HepG2 (cell line): Measurements from ENCODE around the gene SMYD5. TPM values are rescaled to one million over a fixed set of nuclear protein-coding genes. Genes with fewer than 3 reads are reported as not detected.

Experiments
- ELF4 ChIP-seq: sonication (generic); formaldehyde crosslinking; IDR thresholded peaks from 2 replicates; pipeline ENCODE4 v1.5.0; 2020; ENCODE audit warnings: missing genetic modification reagents, mild to moderate bottlenecking, moderate library complexity, borderline replicate concordance
- NR2C2 ChIP-seq: sonication (generic); formaldehyde crosslinking; IDR thresholded peaks from 2 replicates; pipeline ENCODE4 v1.4.0; 2020; ENCODE audit warnings: missing genetic modification reagents, mild to moderate bottlenecking, moderate library complexity, borderline replicate concordance
- PHF8 ChIP-seq: sonication (generic); formaldehyde crosslinking; IDR thresholded peaks from 2 replicates; pipeline ENCODE4 v1.5.0; 2020; ENCODE audit warnings: missing genetic modification reagents
- POLR2AphosphoS5 ChIP-seq: IDR thresholded peaks from 2 replicates; pipeline ENCODE4 v1.6.1; 2012; ENCODE audit warnings: low read depth, low read length
- ZIK1 ChIP-seq: sonication (generic); formaldehyde crosslinking; IDR thresholded peaks from 2 replicates; pipeline ENCODE4 v1.5.0; 2020; ENCODE audit warnings: mild to moderate bottlenecking, low read depth, missing genetic modification reagents, borderline replicate concordance
- ZMYM2 ChIP-seq: sonication (generic); formaldehyde crosslinking; IDR thresholded peaks from 2 replicates; pipeline ENCODE4 v1.8.0; 2022; ENCODE audit warnings: mild to moderate bottlenecking, missing genetic modification reagents
- ZNF124 ChIP-seq: sonication (generic); formaldehyde crosslinking; IDR thresholded peaks from 2 replicates; pipeline ENCODE4 v1.4.0; 2020; ENCODE audit warnings: missing genetic modification reagents
- ZNF224 ChIP-seq: sonication (generic); formaldehyde crosslinking; IDR thresholded peaks from 2 replicates; pipeline ENCODE4 v1.5.0; 2020; ENCODE audit warnings: mild to moderate bottlenecking, missing genetic modification reagents
- ZNF274 ChIP-seq: sonication (generic); formaldehyde crosslinking; IDR thresholded peaks from 2 replicates; pipeline ENCODE4 v1.5.1; 2020; ENCODE audit warnings: mild to moderate bottlenecking, missing genetic modification reagents
- ZNF569 ChIP-seq: sonication (generic); formaldehyde crosslinking; IDR thresholded peaks from 2 replicates; pipeline ENCODE4 v1.5.0; 2020; ENCODE audit warnings: mild to moderate bottlenecking, missing genetic modification reagents, moderate library complexity, borderline replicate concordance
- ZNF749 ChIP-seq: sonication (generic); formaldehyde crosslinking; IDR thresholded peaks from 2 replicates; pipeline ENCODE4 v1.8.0; 2022; ENCODE audit warnings: mild to moderate bottlenecking, missing genetic modification reagents, moderate library complexity, borderline replicate concordance
- ZNF841 ChIP-seq: sonication (generic); formaldehyde crosslinking; IDR thresholded peaks from 2 replicates; pipeline ENCODE4 v1.8.1; 2023; ENCODE audit warnings: missing genetic modification reagents, borderline replicate concordance
- polyA plus RNA-seq, 8 experiments: library from polyadenylated mRNA; depleted of rRNA in 3 of 8; stranded (reverse) in 7 of 8; unstranded in 1 of 8; fragments of >200 nt; fragmentation: Illumina TruSeq in 4 of 8; extraction: Trizol in 4 of 8; gene quantifications; 2 replicates each; pipeline versions ENCODE4 v1.2.1 to v1.2.3, GENCODE V29; 2011 to 2016; ENCODE audit warnings: low read depth in 4 of 8, missing spikeins in 1 of 8, mixed read lengths in 1 of 8; ENCODE audit not compliant: insufficient read depth in 1 of 8
- total RNA-seq, 5 experiments: library from RNA; depleted of rRNA; stranded (reverse); fragments of >200 nt; fragmentation: Illumina TruSeq; extraction: Trizol; gene quantifications; 2 replicates each; pipeline ENCODE4 v1.2.3, GENCODE V29; 2016; ENCODE audit warnings: low read depth in 1 of 5
- TF ChIP-seq, protein P1 (sequence below): sonication (generic); formaldehyde crosslinking; IDR thresholded peaks from 2 replicates; pipeline ENCODE4 v1.5.0; 2020; ENCODE audit warnings: mild to moderate bottlenecking, missing genetic modification reagents
- TF ChIP-seq, protein P2 (sequence below): sonication (generic); formaldehyde crosslinking; IDR thresholded peaks from 2 replicates; pipeline ENCODE4 v1.4.0; 2020; ENCODE audit warnings: missing genetic modification reagents, borderline replicate concordance
- TF ChIP-seq, protein P3 (sequence below): sonication (generic); formaldehyde crosslinking; IDR thresholded peaks from 2 replicates; pipeline ENCODE4 v1.4.0; 2020; ENCODE audit warnings: missing genetic modification reagents, borderline replicate concordance
- TF ChIP-seq, protein P4 (sequence below): sonication (generic); formaldehyde crosslinking; conservative IDR thresholded peaks from 2 replicates; pipeline ENCODE4 v1.4.0; 2020; ENCODE audit warnings: mild to moderate bottlenecking, missing genetic modification reagents, moderate library complexity

Gene SMYD5
- total and polyA plus RNA-seq, 2 of the 13 experiments (the other 11 are each of a cell fraction or from before 2014, with no cell fraction given): 55.8 to 70.4 TPM

DNA sequence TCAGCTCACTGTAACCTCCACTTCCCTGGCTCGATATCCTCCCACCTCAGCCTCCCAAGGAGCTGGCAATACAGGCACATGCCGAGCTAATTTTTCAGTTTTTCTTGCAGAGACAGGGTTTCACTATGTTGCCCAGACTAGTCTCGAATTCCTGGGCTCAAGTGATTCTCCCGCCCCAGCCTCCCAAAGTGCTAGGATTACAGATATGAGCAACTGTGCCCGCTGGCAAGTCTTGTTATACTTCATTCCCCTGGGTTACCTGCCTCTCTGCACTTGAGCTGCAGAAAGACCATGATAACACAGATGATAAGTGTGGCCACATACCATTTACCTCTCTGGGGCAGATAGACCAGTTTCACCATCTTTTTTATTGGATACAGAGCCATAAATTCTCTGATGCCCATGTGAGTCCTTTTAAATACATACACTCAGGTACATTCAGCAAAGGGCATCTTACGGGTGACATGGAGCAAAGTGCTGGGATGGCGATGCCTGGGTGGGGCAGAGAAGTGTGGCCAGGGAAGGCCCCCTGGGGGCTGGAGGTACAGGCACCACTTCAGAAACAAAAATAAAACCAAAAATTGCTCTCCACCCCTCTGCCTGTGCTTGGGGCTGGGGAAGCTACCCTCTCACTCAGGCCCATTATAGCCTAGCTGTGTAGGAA lies 40.4 kb downstream of the SMYD5 start (continued):
- TF ChIP-seq ZNF124 (CRISPR knock-in tag) (no peak), ZNF569 (CRISPR knock-in tag) (no peak), ZNF274 (CRISPR knock-in tag) (no peak), POLR2AphosphoS5 (no peak), ZNF841 (CRISPR knock-in tag) (no peak), ZNF224 (CRISPR knock-in tag) (no peak), NR2C2 (CRISPR knock-in tag) (0 out of 2 replicates have a peak, but pooled peaks have one; percentile 11), ZNF749 (CRISPR knock-in tag) (0 out of 2 replicates have a peak, but pooled peaks have one; percentile 36), ELF4 (CRISPR knock-in tag) (no peak), ZIK1 (CRISPR knock-in tag) (no peak), PHF8 (CRISPR knock-in tag) (no peak), ZMYM2 (CRISPR knock-in tag) (no peak)
- TF ChIP-seq, protein P1, sequence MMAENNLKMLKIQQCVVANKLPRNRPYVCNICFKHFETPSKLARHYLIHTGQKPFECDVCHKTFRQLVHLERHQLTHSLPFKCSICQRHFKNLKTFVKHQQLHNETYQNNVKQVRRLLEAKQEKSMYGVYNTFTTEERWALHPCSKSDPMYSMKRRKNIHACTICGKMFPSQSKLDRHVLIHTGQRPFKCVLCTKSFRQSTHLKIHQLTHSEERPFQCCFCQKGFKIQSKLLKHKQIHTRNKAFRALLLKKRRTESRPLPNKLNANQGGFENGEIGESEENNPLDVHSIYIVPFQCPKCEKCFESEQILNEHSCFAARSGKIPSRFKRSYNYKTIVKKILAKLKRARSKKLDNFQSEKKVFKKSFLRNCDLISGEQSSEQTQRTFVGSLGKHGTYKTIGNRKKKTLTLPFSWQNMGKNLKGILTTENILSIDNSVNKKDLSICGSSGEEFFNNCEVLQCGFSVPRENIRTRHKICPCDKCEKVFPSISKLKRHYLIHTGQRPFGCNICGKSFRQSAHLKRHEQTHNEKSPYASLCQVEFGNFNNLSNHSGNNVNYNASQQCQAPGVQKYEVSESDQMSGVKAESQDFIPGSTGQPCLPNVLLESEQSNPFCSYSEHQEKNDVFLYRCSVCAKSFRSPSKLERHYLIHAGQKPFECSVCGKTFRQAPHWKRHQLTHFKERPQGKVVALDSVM (CRISPR knock-in tag): peak; percentile 29; the same call in 1 of the 2 replicates
- TF ChIP-seq, protein P2, sequence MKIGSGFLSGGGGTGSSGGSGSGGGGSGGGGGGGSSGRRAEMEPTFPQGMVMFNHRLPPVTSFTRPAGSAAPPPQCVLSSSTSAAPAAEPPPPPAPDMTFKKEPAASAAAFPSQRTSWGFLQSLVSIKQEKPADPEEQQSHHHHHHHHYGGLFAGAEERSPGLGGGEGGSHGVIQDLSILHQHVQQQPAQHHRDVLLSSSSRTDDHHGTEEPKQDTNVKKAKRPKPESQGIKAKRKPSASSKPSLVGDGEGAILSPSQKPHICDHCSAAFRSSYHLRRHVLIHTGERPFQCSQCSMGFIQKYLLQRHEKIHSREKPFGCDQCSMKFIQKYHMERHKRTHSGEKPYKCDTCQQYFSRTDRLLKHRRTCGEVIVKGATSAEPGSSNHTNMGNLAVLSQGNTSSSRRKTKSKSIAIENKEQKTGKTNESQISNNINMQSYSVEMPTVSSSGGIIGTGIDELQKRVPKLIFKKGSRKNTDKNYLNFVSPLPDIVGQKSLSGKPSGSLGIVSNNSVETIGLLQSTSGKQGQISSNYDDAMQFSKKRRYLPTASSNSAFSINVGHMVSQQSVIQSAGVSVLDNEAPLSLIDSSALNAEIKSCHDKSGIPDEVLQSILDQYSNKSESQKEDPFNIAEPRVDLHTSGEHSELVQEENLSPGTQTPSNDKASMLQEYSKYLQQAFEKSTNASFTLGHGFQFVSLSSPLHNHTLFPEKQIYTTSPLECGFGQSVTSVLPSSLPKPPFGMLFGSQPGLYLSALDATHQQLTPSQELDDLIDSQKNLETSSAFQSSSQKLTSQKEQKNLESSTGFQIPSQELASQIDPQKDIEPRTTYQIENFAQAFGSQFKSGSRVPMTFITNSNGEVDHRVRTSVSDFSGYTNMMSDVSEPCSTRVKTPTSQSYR (CRISPR knock-in tag): no peak
- TF ChIP-seq, protein P3, sequence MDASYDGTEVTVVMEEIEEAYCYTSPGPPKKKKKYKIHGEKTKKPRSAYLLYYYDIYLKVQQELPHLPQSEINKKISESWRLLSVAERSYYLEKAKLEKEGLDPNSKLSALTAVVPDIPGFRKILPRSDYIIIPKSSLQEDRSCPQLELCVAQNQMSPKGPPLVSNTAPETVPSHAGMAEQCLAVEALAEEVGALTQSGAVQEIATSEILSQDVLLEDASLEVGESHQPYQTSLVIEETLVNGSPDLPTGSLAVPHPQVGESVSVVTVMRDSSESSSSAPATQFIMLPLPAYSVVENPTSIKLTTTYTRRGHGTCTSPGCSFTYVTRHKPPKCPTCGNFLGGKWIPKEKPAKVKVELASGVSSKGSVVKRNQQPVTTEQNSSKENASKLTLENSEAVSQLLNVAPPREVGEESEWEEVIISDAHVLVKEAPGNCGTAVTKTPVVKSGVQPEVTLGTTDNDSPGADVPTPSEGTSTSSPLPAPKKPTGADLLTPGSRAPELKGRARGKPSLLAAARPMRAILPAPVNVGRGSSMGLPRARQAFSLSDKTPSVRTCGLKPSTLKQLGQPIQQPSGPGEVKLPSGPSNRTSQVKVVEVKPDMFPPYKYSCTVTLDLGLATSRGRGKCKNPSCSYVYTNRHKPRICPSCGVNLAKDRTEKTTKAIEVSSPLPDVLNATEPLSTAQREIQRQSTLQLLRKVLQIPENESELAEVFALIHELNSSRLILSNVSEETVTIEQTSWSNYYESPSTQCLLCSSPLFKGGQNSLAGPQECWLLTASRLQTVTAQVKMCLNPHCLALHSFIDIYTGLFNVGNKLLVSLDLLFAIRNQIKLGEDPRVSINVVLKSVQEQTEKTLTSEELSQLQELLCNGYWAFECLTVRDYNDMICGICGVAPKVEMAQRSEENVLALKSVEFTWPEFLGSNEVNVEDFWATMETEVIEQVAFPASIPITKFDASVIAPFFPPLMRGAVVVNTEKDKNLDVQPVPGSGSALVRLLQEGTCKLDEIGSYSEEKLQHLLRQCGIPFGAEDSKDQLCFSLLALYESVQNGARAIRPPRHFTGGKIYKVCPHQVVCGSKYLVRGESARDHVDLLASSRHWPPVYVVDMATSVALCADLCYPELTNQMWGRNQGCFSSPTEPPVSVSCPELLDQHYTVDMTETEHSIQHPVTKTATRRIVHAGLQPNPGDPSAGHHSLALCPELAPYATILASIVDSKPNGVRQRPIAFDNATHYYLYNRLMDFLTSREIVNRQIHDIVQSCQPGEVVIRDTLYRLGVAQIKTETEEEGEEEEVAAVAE: no peak
- TF ChIP-seq, protein P4, sequence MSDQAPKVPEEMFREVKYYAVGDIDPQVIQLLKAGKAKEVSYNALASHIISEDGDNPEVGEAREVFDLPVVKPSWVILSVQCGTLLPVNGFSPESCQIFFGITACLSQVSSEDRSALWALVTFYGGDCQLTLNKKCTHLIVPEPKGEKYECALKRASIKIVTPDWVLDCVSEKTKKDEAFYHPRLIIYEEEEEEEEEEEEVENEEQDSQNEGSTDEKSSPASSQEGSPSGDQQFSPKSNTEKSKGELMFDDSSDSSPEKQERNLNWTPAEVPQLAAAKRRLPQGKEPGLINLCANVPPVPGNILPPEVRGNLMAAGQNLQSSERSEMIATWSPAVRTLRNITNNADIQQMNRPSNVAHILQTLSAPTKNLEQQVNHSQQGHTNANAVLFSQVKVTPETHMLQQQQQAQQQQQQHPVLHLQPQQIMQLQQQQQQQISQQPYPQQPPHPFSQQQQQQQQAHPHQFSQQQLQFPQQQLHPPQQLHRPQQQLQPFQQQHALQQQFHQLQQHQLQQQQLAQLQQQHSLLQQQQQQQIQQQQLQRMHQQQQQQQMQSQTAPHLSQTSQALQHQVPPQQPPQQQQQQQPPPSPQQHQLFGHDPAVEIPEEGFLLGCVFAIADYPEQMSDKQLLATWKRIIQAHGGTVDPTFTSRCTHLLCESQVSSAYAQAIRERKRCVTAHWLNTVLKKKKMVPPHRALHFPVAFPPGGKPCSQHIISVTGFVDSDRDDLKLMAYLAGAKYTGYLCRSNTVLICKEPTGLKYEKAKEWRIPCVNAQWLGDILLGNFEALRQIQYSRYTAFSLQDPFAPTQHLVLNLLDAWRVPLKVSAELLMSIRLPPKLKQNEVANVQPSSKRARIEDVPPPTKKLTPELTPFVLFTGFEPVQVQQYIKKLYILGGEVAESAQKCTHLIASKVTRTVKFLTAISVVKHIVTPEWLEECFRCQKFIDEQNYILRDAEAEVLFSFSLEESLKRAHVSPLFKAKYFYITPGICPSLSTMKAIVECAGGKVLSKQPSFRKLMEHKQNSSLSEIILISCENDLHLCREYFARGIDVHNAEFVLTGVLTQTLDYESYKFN (CRISPR knock-in tag): 0 out of 2 replicates have a peak, but pooled peaks have one; percentile 7
